Neural cell (in vitro differentiated cells): ENCODE results near the gene CXCL5.

ENCODE experiments used
- CTCF ChIP-seq: fragments of 450-650 bp; IDR thresholded peaks from 2 replicates; pipeline ENCODE4 v1.5.1; 2014; ENCODE audit warnings: antibody characterized with exemption, mild to moderate bottlenecking, moderate library complexity; ENCODE audit not compliant: poor library complexity, severe bottlenecking
- EP300 ChIP-seq: fragments of 450-650 bp; conservative IDR thresholded peaks from 2 replicates; pipeline ENCODE4 v1.6.1; 2014; ENCODE audit warnings: antibody characterized with exemption, mild to moderate bottlenecking, moderate library complexity; ENCODE audit not compliant: poor library complexity, severe bottlenecking
- EZH2 ChIP-seq: fragments of 200-600, 300-800 bp; shearing (Covaris generic), sonication (generic); IDR thresholded peaks from 2 replicates; pipeline ENCODE4 v1.6.1; 2014; ENCODE audit warnings: antibody characterized with exemption, low read length, borderline replicate concordance, mild to moderate bottlenecking; ENCODE audit not compliant: insufficient read depth, poor library complexity, severe bottlenecking
- POLR2AphosphoS5 ChIP-seq: IDR thresholded peaks from 2 replicates; pipeline ENCODE4 v1.6.1; 2012
- SMC3 ChIP-seq: fragments of 450-650 bp; conservative IDR thresholded peaks from 2 replicates; pipeline ENCODE4 v1.6.1; 2014; ENCODE audit warnings: antibody characterized with exemption, mild to moderate bottlenecking, moderate library complexity; ENCODE audit not compliant: poor library complexity
- TAF1 ChIP-seq: IDR thresholded peaks from 2 replicates; pipeline ENCODE4 v1.6.1; 2012; ENCODE audit warnings: low read depth

GRCh38 chr4:73989928-73990327, 8.5 kb downstream of the CXCL5 start:
- TF ChIP-seq CTCF (no peak), EP300 (no peak), SMC3 (no peak), TAF1 (no peak), POLR2AphosphoS5 (no peak), EZH2 (no peak)
